GM18508 (cell line): Measurements from ENCODE around the gene NBPF11.
"Not testable (repeated sequence)": the region's sequence is repeated elsewhere in the genome, so short reads cannot be mapped to it uniquely, and the experiment has no call there.

Source experiments
- ATAC-seq: cut with Tn5 transposase; IDR thresholded peaks from one replicate; pipeline ENCODE4 v1.9.1; 2021; ENCODE audit warnings: moderate number of reproducible peaks; ENCODE audit not compliant: insufficient read depth, unreplicated experiment

NBPF11 gene

GRCh38 chr1:148068201-148068600 is 83.9 kb downstream of the NBPF11 start:
- ATAC-seq: not testable (repeated sequence)

GRCh38 chr1:148060294-148060701 is 91.8 kb downstream of the NBPF11 start:
- not testable (repeated sequence) for ATAC-seq

GRCh38 chr1:148057384-148057783 is 94.7 kb downstream of the NBPF11 start:
- ATAC-seq: not testable (repeated sequence)
